GM10847 (cell line): ENCODE results near the gene RNF225.

Experiments used
- POLR2A ChIP-seq: IDR thresholded peaks from 2 replicates; pipeline ENCODE4 v1.6.1; 2011; ENCODE audit not compliant: insufficient read length; ENCODE audit errors: extremely low read depth

RNF225 gene

DNA sequence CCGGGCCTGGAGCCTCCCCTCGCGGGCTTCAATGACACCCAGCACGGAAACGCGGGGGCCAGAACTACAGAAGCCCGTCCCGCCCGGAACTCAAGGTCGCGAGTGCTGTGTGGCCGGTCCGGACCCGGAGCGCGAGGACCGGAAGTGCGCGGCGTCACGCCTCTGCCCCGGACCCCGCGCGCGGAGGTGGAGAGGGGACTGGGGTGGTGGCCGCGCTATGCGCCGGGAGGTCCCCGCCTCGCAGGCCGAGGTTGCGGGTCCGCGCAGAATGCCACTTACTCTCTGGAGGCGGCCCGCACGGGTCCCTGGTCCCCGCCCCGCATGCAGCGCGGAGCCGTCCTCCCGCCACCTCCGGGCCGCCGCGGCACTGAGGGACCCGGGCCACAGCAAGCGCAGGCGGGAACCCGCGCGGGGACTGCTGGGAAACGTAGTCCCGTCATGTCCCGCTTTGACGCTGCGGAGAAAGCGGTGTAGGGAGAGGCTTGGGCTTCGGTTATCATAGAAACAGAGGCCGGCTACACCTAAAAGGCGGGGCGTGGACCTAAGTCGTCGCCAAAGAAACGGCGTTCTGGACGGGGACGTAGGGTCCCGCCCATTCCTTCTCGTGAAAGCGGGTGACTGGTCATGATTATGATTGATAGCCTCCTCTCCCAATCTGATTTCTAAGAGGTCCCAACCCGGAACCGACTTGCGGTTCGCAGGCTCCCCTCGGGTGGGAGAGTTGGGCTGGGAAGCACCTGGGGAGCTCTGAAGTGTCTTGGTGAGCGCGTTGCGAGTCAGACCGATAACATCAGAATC, 14.6 kb upstream of the RNF225 start, which contains the start of gene ZNF837:
Gene ZNF837 (minus strand): TSS at position 369 of the 798 bp plus-strand sequence. CDS start 11,698 bp downstream, outside the sequence.
- TF ChIP-seq POLR2A = peak; percentile 66

DNA sequence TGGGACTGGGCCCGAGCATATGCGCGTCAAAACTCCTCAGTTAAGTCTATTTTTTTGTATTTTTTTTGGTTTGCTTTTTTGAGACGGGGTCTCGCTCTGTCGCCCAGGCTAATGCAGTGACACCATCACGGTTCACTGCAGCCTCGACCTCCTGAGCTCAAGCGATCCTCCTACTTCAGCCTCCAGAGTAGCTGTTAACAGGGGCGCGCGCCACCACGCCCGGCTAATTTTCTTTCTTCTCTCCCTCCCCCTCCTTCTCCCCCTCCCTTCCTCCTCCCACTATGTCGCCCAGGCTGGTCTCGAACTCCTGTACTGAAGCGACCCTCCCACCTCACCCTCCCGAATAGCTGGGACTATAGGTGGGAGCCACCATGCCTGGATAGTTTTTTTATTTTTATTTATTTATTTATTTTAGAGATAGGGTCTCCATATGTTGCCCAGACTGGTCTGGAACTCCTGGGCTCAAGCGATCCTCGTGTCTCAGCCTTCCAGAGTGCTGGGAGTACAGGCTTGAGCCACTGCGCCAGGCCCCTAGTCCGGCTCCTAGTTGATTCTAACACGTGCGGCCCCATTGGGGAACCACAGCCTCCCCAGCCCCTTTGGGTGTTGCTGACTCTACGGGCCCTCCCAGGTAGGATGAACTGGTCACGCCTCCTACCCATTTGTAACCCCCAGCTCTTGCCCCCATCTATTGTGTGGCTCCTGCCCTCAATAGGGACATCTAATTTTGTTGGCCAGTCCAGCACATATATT, 13.8 kb upstream of the RNF225 start:
- no peak for TF ChIP-seq POLR2A

DNA sequence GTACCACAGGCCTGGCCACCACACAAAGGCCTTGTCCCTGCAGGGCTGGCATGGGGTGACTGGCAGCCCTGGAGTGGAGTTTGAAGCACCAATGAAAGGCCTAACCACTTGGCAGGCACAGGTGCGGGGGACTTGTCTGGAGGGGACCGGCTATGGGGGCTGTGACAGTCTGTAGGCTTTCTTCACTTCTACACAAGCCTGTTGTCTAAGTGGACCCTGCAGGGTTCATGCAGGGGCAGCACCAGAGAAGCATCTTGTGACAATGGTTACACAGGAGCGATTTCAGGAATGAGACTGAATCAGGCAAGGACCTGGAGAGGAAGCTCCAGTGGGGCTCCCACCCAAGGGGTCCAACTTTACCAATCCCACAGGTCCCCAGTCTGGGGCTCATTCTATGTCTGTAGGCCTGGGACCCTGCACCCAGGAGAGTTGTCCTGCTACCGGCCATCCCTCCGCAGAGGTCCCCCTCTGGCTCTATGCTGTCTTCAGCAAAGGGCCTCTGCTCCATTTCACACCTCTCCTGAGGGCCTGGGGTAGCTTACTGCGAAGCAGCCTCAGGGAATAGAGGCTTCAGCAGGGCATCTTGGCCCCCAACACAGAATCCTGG, 12.4 kb upstream of the RNF225 start:
- TF ChIP-seq POLR2A = no peak

DNA sequence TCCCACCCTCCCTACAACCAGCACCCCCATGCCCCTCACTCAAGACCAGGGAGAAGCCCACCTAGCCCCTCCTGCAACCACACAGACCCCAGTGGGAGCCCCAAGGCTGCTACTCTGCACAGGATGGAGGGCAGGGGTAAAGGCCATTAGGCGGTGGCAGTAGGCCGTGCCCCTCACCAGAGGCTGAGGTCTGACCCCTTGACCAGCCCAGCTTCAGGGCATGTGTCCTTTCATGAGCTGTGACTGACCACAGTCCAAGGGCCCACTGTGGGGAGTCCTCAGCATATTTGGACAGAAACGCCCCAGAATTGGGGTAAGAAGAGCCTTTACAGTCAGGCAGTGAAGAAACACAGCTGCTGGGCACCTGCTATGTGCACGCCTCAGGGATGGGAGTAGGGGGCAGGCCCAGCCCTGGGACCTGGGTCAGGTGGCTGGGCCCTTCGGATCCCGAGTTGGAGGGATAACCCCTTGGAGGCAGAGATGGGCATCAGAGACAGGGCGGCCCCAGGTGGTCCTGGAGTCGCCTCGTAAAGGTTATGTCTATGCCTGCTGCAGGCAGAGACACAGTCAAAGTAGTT, 10.1 kb upstream of the RNF225 start:
- TF ChIP-seq POLR2A = no peak

DNA sequence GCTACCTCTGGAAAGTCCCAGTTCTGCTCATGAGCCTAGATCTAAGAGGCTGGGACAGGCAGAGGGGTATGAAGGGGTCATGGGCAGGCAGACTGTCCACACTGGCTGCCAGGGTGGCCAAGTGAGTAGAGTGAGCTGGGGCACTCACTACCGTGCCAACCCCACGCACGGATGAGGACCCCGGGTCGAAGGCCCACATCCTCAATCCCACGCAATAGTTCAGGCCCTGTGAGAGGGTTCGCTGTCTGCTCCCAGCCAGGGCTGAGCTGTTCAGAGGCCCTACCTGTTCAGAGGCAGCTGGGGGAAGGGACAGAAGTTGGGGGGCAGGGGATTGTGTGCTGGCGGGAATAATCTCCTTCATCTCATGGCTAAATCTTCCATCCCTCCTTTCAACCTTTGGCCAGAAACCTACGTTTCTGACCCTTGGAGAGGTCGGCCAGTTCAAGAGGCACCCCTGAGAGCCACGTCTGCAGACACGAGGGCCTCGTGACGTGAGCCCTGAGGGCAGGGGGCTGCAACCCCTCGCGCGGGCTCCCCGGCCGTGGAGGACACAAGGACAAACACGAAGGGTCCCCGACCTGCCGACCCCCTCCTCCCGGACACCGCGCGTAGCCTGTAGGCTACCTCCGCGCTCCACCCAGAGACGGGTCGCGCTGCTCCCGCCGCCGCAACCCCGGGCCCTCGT, 9.4 kb upstream of the RNF225 start:
- no peak for TF ChIP-seq POLR2A

DNA sequence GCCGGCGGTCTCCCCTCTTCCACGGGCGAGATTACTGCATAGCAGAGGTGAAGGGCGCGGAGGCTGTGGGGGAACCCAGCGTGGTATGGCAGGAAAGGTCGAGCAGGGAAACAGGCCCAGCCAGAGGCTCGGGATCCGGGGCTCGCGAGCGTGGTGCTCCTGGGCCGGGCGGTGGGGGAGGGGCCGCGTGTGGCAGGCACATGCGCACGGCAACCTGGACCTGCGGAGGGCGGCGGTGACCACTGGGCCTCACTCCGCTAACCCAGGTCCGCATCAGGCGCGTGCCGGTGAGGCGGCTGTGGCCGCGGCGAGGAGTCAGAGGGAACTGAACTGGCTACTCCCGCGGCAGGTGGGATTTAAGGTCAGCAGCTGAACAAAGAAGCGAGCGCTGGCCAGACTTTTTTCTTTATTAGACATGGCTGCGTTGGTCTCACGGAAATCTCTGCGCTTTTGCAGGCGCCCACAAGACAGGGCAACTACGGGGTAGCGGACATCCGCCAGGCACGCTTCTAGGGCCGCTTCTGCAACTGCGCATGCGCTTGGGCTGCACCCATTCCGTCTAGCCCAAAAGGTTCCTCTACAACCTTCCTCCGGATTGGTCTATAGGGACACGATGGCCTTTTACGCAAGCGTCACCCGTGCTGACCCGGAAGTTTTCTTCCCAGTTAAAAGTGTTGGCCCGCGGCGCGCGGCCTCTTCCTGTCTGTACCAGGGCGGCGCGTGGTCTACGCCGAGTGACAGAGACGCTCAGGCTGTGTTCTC, 8.7 kb upstream of the RNF225 start, which contains the start of gene RPS5:
Gene RPS5 (plus strand): TSS at position 694 of the 762 bp plus-strand sequence. CDS start 869 bp downstream, outside the sequence.
- TF ChIP-seq POLR2A = peak; percentile 97

DNA sequence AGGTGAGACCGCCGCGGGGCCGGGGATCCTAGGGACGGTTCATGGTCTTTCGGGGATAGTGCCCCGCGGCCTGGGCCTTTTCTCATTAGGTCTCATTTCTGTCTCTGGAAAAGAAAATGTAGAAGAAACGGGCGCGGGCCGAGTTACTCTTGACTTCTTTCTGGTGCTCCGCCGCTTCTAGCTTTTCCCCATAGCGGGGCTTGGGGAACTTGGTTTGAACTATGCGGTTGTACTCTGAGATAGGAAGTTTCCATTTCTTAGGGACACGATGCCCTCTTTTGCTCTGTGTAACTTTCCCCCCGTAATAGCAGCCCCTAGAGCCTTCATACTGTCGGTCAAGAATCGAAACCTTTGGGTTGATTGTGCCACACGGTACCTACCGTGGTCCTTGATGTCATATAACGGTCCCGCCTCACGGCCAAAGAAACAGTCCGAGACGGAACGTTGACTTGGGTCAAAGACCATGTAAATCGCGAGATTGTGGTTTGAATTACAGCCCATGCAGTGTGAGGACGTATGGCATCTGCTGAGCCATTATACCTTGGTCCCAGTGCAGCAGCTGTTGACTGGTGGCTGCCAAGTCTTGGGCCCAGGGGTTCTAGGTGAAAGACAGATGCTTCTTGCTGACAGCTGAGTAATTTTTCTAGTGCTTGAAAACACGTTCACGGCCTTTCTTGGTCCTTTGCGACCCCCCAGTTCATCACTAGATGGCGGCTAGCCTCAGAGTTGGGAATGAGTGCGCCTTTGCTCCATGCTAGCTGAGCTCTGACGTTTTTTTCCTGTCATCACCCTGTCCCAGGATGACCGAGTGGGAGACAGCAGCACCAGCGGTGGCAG, 7.9 kb upstream of the RNF225 start:
- TF ChIP-seq POLR2A = no peak

DNA sequence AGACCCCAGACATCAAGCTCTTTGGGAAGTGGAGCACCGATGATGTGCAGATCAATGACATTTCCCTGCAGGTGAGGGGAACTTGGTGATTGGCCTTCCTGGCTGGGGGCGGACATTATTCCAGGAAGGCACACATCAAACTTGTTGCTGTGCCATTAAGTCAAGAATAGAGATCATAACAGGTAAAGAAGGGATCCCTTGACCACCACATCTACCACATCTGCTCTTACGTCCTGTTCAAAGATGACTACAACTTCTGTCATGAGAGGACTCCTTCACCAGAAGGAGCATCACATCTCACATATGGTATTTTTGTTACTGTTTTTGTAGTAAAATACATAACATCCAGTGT, 7.3 kb upstream of the RNF225 start:
- no peak for TF ChIP-seq POLR2A

DNA sequence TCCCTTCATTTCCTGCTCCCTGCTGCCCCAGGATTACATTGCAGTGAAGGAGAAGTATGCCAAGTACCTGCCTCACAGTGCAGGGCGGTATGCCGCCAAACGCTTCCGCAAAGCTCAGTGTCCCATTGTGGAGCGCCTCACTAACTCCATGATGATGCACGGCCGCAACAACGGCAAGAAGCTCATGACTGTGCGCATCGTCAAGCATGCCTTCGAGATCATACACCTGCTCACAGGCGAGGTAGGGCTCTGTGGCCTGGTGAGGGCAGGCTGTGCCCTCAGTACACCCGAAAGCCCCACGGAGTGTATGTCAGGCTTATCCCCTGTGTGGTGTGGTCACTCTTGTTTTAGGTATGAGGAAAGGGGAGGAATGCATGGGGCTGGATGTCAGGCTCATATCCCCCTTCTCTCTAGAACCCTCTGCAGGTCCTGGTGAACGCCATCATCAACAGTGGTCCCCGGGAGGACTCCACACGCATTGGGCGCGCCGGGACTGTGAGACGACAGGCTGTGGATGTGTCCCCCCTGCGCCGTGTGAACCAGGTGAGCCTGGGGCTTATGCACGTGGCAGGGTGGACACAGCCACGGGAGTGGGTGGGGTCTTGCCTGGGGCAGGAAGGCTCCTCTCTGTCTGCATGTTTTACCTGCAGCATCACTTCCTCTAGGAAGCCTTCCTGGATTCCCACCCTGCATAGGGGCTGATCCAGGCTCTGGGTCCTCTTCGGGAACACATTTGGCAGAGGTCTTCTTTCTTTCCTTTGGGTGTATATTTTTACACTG, 2.3 kb upstream of the RNF225 start:
- TF ChIP-seq POLR2A = no peak

DNA sequence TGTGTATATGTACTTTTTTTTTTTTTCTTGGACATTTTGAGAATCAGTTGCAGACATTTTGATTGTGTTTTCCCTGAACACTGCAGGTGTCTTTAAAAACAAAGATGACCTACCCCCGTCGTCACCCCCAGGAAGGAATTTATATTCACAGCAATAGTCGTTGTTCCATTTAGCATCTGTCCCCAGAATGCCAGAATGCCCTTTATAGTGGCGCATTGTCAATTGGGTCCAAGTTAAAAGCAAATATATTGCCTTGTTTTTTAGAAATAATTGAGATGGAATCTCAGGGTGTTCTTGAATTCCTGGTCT, 1.8 kb upstream of the RNF225 start:
- TF ChIP-seq POLR2A = no peak

DNA sequence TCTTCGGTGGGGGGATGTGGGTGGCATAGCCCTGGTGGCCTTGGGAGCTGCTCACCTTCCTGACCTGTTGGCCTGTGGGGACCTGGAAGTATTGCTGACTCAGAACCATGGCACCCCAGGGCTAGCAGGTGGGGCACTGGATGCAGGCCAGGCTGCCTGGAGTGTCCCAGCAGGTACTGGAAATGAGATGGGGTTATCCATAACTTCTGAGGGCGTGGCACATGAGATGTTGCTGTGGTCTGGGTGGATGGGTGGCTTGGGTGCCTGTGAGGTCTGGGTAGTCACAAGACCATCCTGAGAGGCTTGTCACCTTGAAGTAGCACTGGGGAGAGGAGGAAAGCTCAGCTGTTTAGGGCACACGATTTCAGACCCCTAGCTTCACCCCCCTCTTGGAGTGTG, 636 bp upstream of the RNF225 start:
- TF ChIP-seq POLR2A = no peak

DNA sequence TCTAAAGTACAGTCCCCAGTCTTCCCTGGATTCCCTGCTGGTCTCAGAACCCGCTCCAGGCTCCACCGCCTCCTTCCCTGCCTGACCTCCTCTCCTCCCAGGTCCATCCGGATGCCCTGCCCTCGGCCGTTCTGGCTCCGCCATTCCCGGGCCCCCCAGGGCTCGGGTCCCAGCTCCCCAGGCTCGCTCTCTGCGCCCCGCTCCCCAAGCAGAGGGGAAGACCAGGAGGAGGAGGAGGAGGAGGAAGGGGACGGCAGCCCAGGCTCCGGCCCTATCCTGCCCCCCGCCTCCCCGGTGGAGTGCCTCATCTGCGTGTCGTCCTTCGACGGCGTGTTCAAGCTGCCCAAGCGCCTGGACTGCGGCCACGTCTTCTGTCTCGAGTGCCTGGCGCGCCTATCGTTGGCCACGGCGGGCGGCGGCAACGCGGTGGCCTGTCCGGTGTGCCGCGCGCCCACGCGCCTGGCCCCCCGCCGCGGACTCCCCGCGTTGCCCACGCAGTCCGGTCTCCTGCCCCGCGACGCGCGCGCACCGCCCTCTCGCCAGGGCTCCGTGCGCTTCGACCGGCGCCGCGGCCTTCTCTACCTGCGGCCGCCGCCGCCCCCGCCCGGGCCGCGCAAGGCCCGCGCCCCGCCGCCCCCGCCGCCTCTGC, 647 bp downstream of the RNF225 start:
- TF ChIP-seq POLR2A = no peak
